EH (cell line): ENCODE measurements around the gene ZNF761.
A peak's percentile ranks its signal among the peaks of the same experiment; 100 is the strongest.
"Not testable (repeated sequence)": the region's sequence is repeated elsewhere in the genome, so short reads cannot be mapped to it uniquely, and the experiment has no call there.

ENCODE experiments used
- DNase-seq: peaks from one replicate; pipeline ENCODE4 v3.0.0-alpha.2; 2015; ENCODE audit warnings: low read depth

Gene ZNF761

GRCh38 chr19:53460131-53460721 lies 28.4 kb downstream of the ZNF761 start:
- DNase-seq = not testable (repeated sequence)

- DNase-seq = no peak
Measured at GRCh38 chr19:53461866-53462265, 30.1 kb downstream of the ZNF761 start.

GRCh38 chr19:53462861-53463260 lies 31.1 kb downstream of the ZNF761 start:
- DNase-seq = no peak

GRCh38 chr19:53463263-53463662 lies 31.5 kb downstream of the ZNF761 start:
- peak; percentile 8 for DNase-seq

GRCh38 chr19:53466726-53467484 lies 35.1 kb downstream of the ZNF761 start:
- DNase-seq = no peak

GRCh38 chr19:53467485-53468262 lies 35.9 kb downstream of the ZNF761 start, which contains the start of gene ZNF813:
Gene ZNF813 (plus strand): TSS chr19:53467733. CDS start chr19:53483823, 16,090 bp downstream.
- peak; percentile 87 for DNase-seq

GRCh38 chr19:53468628-53469027 lies 36.8 kb downstream of the ZNF761 start:
- not testable (repeated sequence) for DNase-seq

- DNase-seq = no peak
Measured at GRCh38 chr19:53471916-53472315, 40.1 kb downstream of the ZNF761 start.

- DNase-seq = not testable (repeated sequence)
Measured at GRCh38 chr19:53474832-53475231, 43.0 kb downstream of the ZNF761 start.

- DNase-seq = not testable (repeated sequence)
Measured at GRCh38 chr19:53475470-53475869, 43.7 kb downstream of the ZNF761 start.

- DNase-seq = not testable (repeated sequence)
Measured at GRCh38 chr19:53483751-53484150, 52.0 kb downstream of the ZNF761 start.

GRCh38 chr19:53485046-53486004 lies 53.5 kb downstream of the ZNF761 start:
- DNase-seq = no peak

- no peak for DNase-seq
Measured at GRCh38 chr19:53492153-53492552, 60.4 kb downstream of the ZNF761 start.

GRCh38 chr19:53497311-53498023 lies 65.7 kb downstream of the ZNF761 start:
- DNase-seq = peak; percentile 25

GRCh38 chr19:53498024-53498395 lies 66.2 kb downstream of the ZNF761 start:
- not testable (repeated sequence) for DNase-seq

- DNase-seq = not testable (repeated sequence)
Measured at GRCh38 chr19:53503151-53503550, 71.4 kb downstream of the ZNF761 start.

GRCh38 chr19:53503671-53504364 lies 72.0 kb downstream of the ZNF761 start:
- not testable (repeated sequence) for DNase-seq

- peak; percentile 18 for DNase-seq
Measured at GRCh38 chr19:53504365-53504703, 72.5 kb downstream of the ZNF761 start.

- no peak for DNase-seq
Measured at GRCh38 chr19:53504885-53505284, 73.1 kb downstream of the ZNF761 start.

- DNase-seq = no peak
Measured at GRCh38 chr19:53506728-53507127, 74.9 kb downstream of the ZNF761 start.
